CD4-positive, CD25-positive, alpha-beta regulatory T cell (primary cell): ENCODE results near the gene RAB13. TPM values are rescaled to one million over a fixed set of nuclear protein-coding genes. Genes with fewer than 3 reads are reported as not detected.
A peak's percentile ranks its signal among the peaks of the same experiment; 100 is the strongest.

Experiments
- ATAC-seq, 2 donors: fragments of 150-1000 bp; cut with Tn5 transposase; one replicate each; pipeline ENCODE4 v1.10.0; 2021; ENCODE audit warnings: low read depth in 2 of 2, moderate number of reproducible peaks in 2 of 2, moderate library complexity in 1 of 2
- DNase-seq, 3 donors: peaks; one replicate each; pipeline versions ENCODE4 v3.0.0 to v3.0.0-alpha.2; 2012 to 2022; ENCODE audit warnings: mixed read lengths in 1 of 3
- H3K27ac ChIP-seq: one replicate; pipeline ENCODE4 v1.7.0; 2013; ENCODE audit warnings: mild to moderate bottlenecking, low read length; ENCODE audit not compliant: insufficient read depth, poor library complexity, severe bottlenecking
- H3K27me3 ChIP-seq: one replicate; pipeline ENCODE4 v1.7.0; 2013; ENCODE audit warnings: low read length; ENCODE audit not compliant: control insufficient read depth, insufficient read depth
- H3K36me3 ChIP-seq: one replicate; pipeline ENCODE4 v1.7.0; 2013; ENCODE audit warnings: mild to moderate bottlenecking, low read length, moderate library complexity; ENCODE audit not compliant: control insufficient read depth, insufficient read depth
- H3K4me1 ChIP-seq: 2 replicates; pipeline ENCODE4 v1.7.0; 2013; ENCODE audit warnings: mild to moderate bottlenecking, low read length; ENCODE audit not compliant: insufficient read depth, control insufficient read depth, poor library complexity, severe bottlenecking
- H3K4me3 ChIP-seq: one replicate; pipeline ENCODE4 v1.7.0; 2013; ENCODE audit warnings: low read depth, mild to moderate bottlenecking, low read length, moderate library complexity
- H3K9me3 ChIP-seq, 2 experiments: 1 replicate in 1 of 2; 2 replicates in 1 of 2; pipeline ENCODE4 v1.7.0; 2013; ENCODE audit warnings: low read length in 2 of 2, mild to moderate bottlenecking in 1 of 2, moderate library complexity in 1 of 2; ENCODE audit not compliant: control insufficient read depth in 2 of 2
- H3K27ac Mint-ChIP-seq, 3 donors: one replicate each; pipeline ENCODE4 v1.8.0; 2020 to 2022; ENCODE audit warnings: mild to moderate bottlenecking in 3 of 3, mixed read lengths in 3 of 3, moderate library complexity in 2 of 3
- H3K27me3 Mint-ChIP-seq: one replicate; pipeline ENCODE4 v1.8.0; 2022; ENCODE audit warnings: mild to moderate bottlenecking, mixed read lengths
- H3K36me3 Mint-ChIP-seq: one replicate; pipeline ENCODE4 v1.8.0; 2020; ENCODE audit warnings: mixed read lengths
- H3K4me1 Mint-ChIP-seq, 4 donors: one replicate each; pipeline ENCODE4 v1.8.0; 2020 to 2022; ENCODE audit warnings: mixed read lengths in 4 of 4, mild to moderate bottlenecking in 1 of 4
- H3K4me3 Mint-ChIP-seq, 4 donors: one replicate each; pipeline ENCODE4 v1.8.0; 2020 to 2022; ENCODE audit warnings: mild to moderate bottlenecking in 4 of 4, mixed read lengths in 4 of 4, moderate library complexity in 3 of 4
- H3K9me3 Mint-ChIP-seq, 7 donors: one replicate each; pipeline ENCODE4 v1.8.0; 2020 to 2022; ENCODE audit warnings: mixed read lengths in 7 of 7, mild to moderate bottlenecking in 3 of 7, moderate library complexity in 2 of 7
- polyA plus RNA-seq, 4 donors: library from polyadenylated mRNA; unstranded; fragments of 300-500 nt; fragmentation: Illumina TruSeq; gene quantifications; one replicate each; pipeline ENCODE4 v1.2.3, GENCODE V29; 2021
- total RNA-seq: library from RNA; stranded (reverse); gene quantifications from one replicate; pipeline ENCODE4 v1.2.3, GENCODE V29; 2022

Gene RAB13
- total and polyA plus RNA-seq, 5 donors from 2014 or later, result 0.57 TPM; not detected in 4

DNA sequence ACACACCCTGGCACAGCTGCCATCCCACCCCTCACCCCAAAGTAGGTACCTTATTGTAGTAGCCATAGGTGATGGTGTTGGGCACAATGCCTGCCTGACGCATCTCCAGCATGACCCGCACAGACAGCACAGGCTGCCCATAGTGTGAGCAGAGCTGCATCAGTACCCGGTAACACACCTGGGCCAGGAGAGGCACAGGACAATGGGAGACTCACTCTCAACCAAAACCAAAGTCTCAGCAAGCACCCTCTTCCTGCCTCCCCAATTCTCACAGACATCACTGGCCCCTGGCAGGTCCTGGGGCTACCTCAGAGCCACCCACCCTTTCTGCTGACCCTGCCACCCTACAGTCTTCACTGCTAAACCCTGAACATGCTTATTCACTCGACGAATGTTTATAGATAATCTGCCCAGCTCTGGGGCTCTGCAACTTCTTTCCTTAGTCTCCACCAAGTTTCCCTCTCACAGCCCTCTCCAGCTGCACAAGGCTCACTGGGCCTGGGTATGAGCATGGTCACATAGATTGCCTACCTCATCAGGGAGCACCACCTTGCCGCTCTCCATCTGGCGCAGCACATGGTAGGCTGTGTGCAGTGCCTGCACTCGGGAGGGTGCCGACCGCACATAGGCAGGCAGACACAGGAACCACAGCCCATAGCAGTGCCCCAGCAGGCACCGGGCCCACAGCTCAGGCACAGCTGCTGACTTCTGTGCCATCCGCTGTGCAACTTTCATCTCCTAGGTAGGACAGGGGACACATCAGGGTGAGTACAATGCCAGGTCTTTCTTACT lies 49.9 kb downstream of the RAB13 start:
- Histone ChIP-seq H3K4me3 (no peak overlapping the region), H3K36me3 (peaks cover 87% of the 10 kb centered on the region), H3K27ac (no peak overlapping the region), H3K9me3 (no peaks in the 10 kb centered on the region), H3K4me1 (no peaks in the 10 kb centered on the region), H3K27me3 (no peaks in the 10 kb centered on the region)
- peak overlapping the region in 2 of 3 donors; percentile 55 to 56 for H3K27ac Mint-ChIP-seq
- H3K36me3 Mint-ChIP-seq, result peaks cover 59% of the 10 kb centered on the region
- DNase-seq, result no peak
- H3K4me3 Mint-ChIP-seq, result no peak overlapping the region
- ATAC-seq, result no peak
- H3K4me1 Mint-ChIP-seq, result peaks cover 0 to 17% (median 5%) of the 10 kb centered on the region in 4 donors
- no peaks in the 10 kb centered on the region for H3K27me3 Mint-ChIP-seq
- no peaks in the 10 kb centered on the region for H3K9me3 Mint-ChIP-seq

DNA sequence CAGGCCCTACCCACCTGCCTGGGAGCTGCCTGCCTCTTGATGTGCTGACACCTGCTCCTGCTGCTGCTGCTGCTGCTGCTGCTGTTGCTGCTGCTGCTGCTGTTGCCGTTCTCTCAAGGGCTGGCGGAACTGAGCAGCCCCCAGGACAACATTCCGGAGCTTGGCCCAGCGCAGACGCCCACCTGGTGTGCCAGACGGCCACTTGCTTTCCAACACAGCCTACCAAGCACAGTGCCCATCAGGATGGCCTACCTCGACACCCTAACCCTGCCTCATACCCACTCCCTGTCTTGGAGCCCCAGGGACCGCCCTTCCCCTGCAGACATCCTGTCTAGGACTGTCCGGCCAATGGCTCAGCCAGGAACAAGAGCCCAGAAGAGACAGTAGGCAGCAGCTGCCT lies 51.4 kb downstream of the RAB13 start:
- Mint-ChIP-seq H3K4me3 (no peak overlapping the region), H3K4me1 (peaks cover 0 to 7% (median 5%) of the 10 kb centered on the region in 4 donors), H3K27me3 (no peaks in the 10 kb centered on the region), H3K27ac (peak overlapping the region in 1 of 3 donors; percentile 78), H3K36me3 (peaks cover 51% of the 10 kb centered on the region), H3K9me3 (no peaks in the 10 kb centered on the region)
- Histone ChIP-seq H3K4me1 (no peaks in the 10 kb centered on the region), H3K27ac (peak overlapping the region; percentile 5), H3K9me3 (no peaks in the 10 kb centered on the region), H3K36me3 (peaks cover 87% of the 10 kb centered on the region), H3K4me3 (no peak overlapping the region), H3K27me3 (no peaks in the 10 kb centered on the region)
- ATAC-seq (no peak), DNase-seq (no peak)

DNA sequence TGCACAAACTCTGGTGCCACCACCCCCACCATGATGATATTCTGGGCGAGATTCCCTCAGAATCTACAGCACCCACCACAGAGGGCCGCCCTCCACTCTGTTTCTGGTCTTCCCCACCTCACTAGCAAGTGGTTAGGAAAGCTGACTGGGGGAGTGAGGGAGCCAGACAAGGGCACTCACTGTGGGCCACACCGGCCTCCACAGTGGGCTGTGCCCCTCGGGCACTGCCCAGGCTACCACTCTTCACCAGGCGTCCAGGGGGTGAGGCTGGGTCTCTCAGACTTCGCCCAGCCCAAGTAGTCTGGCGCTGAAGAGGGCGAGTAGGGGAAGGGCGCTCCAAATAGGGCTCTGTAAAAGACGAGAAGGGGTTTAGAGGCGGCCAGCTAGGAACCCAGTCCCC lies 52.2 kb downstream of the RAB13 start:
- peaks cover 0 to 6% (median 4%) of the 10 kb centered on the region in 4 donors for H3K4me1 Mint-ChIP-seq
- no peak overlapping the region for H3K27ac Mint-ChIP-seq
- ATAC-seq (no peak), DNase-seq (no peak)
- no peaks in the 10 kb centered on the region for H3K4me1 ChIP-seq
- H3K4me3 Mint-ChIP-seq, result no peak overlapping the region
- no peaks in the 10 kb centered on the region for H3K9me3 ChIP-seq
- no peaks in the 10 kb centered on the region for H3K9me3 Mint-ChIP-seq
- H3K36me3 Mint-ChIP-seq, result peaks cover 43% of the 10 kb centered on the region
- peaks cover 79% of the 10 kb centered on the region for H3K36me3 ChIP-seq
- no peak overlapping the region for H3K27ac ChIP-seq
- H3K27me3 ChIP-seq, result no peaks in the 10 kb centered on the region
- H3K27me3 Mint-ChIP-seq, result no peaks in the 10 kb centered on the region
- no peak overlapping the region for H3K4me3 ChIP-seq

DNA sequence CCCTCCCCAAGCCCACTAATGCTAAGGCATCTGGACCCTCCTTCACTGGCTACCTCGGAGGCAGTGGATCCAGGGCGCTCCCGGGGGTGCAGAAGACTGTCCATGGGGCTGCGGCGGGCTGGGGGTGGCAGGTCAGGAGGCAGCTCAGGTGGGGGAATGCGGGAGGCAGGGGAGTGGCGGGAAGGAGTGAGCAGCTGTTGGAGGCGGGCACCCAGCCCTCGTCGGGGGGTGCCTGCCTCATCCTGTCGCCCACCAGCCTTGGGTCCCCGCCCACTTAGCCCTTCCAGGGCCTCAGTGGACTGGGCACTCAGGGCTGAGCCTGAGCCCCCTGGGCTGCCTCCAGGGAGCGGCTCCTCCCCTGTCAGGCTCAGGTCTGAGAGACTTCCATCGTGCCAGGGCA lies 52.7 kb downstream of the RAB13 start:
- H3K27me3 ChIP-seq, result no peaks in the 10 kb centered on the region
- Mint-ChIP-seq H3K27ac (no peak overlapping the region), H3K9me3 (no peaks in the 10 kb centered on the region), H3K4me1 (peaks cover 0 to 6% (median 4%) of the 10 kb centered on the region in 4 donors), H3K27me3 (no peaks in the 10 kb centered on the region), H3K36me3 (peaks cover 39% of the 10 kb centered on the region), H3K4me3 (no peak overlapping the region)
- no peaks in the 10 kb centered on the region for H3K4me1 ChIP-seq
- H3K4me3 ChIP-seq, result no peak overlapping the region
- DNase-seq (no peak), ATAC-seq (no peak)
- no peak overlapping the region for H3K27ac ChIP-seq
- H3K9me3 ChIP-seq, result no peaks in the 10 kb centered on the region
- peaks cover 75% of the 10 kb centered on the region for H3K36me3 ChIP-seq

DNA sequence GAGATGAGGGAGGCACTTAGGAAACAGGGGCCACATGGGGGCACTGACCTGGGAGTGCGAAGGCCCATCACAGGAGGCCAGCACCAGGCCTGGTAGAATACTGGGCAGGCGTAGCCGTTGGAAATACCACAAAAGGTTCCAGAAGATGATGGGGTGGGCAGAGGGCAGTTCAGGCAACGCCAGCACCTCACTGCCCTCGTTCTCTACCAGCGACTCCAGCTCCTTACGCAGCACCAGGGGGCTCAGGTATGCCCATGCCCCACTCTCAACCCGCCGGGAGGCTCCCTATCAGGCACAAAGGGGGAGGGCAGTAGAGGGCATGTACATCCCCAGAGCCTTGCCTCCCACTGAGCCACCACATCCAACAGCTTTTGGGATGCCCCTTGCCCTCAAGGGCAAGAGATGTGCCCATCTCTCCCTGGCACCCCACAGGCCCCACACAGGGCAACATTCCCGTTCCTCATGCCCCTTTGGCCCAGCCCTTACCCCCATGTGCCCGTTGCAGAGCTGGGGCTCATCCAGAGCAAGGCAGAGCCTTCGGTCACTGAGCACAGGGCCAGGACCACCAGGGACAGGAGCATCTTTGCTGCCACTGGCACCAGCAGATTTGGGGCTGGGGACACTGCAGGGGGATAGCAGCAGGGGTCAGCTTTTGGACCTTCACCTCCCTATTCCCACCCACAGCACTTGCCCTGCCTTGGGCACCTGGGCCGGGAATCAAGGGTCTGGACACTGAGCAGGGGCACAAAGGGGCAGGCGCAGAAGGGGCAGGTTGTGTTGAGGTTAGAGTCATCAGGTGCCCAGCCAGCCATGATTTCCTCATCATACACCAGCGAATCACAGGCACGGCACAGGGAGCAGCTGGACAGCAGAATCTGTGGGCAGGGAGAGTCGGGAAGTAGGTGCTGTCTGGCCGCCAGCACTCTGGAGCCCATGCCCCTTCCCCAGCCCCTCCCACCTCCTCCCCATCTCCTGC lies 53.7 kb downstream of the RAB13 start:
- no peak for ATAC-seq
- Mint-ChIP-seq H3K4me3 (no peak overlapping the region), H3K36me3 (peaks cover 36% of the 10 kb centered on the region), H3K27me3 (no peaks in the 10 kb centered on the region), H3K27ac (no peak overlapping the region), H3K9me3 (no peaks in the 10 kb centered on the region), H3K4me1 (peaks cover 0 to 10% (median 6%) of the 10 kb centered on the region in 4 donors)
- Histone ChIP-seq H3K4me1 (no peaks in the 10 kb centered on the region), H3K9me3 (no peaks in the 10 kb centered on the region), H3K4me3 (no peak overlapping the region), H3K36me3 (peaks cover 70% of the 10 kb centered on the region), H3K27ac (no peak overlapping the region), H3K27me3 (no peaks in the 10 kb centered on the region)
- DNase-seq, result no peak

Other genes starting within 250 kb of the RAB13 start
- gene SLC27A3, start 210.9 kb downstream of the RAB13 start, total RNA-seq, result 8.3 TPM
- gene SLC27A3, start 210.9 kb downstream of the RAB13 start, polyA plus RNA-seq, result 1 to 10 TPM; 5.4 to 8.3 (median 5.9) TPM
- gene GATAD2B, start 63.4 kb downstream of the RAB13 start, total RNA-seq, result 81.5 TPM
- gene GATAD2B, start 63.4 kb downstream of the RAB13 start, polyA plus RNA-seq, result 1 to 10 TPM; 2.9 to 4.5 (median 3.3) TPM
- 133 TPM for gene DENND4B, start 39.6 kb downstream of the RAB13 start, total RNA-seq
- gene DENND4B, start 39.6 kb downstream of the RAB13 start, polyA plus RNA-seq, result 10 to 100 TPM; 11.2 to 21.2 (median 13.6) TPM
- gene CRTC2, start 27.7 kb downstream of the RAB13 start, total RNA-seq, result 145 TPM
- gene CRTC2, start 27.7 kb downstream of the RAB13 start, polyA plus RNA-seq, result 10 to 100 TPM; 13.6 to 32.6 (median 26.0) TPM
- 15.8 TPM for gene SLC39A1, start 22.8 kb downstream of the RAB13 start, total RNA-seq
- 10 to 100 TPM; 30.4 to 42.1 (median 35.8) TPM for gene SLC39A1, start 22.8 kb downstream of the RAB13 start, polyA plus RNA-seq
- 2.5 TPM for gene CREB3L4, start 18.4 kb downstream of the RAB13 start, total RNA-seq
- 1 to 10 TPM in 3 of 4 donors, under 1 TPM in 1; 0.90 to 5.4 (median 3.3) TPM for gene CREB3L4, start 18.4 kb downstream of the RAB13 start, polyA plus RNA-seq
- gene JTB, start 8.7 kb downstream of the RAB13 start, total RNA-seq, result 93.8 TPM
- gene JTB, start 8.7 kb downstream of the RAB13 start, polyA plus RNA-seq, result 100 to 1,000 TPM; 334 to 378 (median 356) TPM
- 4,265 TPM for gene RPS27, start 4.4 kb upstream of the RAB13 start, total RNA-seq
- gene RPS27, start 4.4 kb upstream of the RAB13 start, polyA plus RNA-seq, result over 10,000 TPM; 16,500 to 24,850 (median 17,978) TPM
- gene NUP210L, start 168.7 kb upstream of the RAB13 start, total RNA-seq, result 0.10 TPM
- gene NUP210L, start 168.7 kb upstream of the RAB13 start, polyA plus RNA-seq, result under 1 TPM in 2 of 4 donors, not detected in 2; 0.02 to 0.17 TPM
- gene TPM3, start 205.8 kb upstream of the RAB13 start, total RNA-seq, result 412 TPM
- gene TPM3, start 205.8 kb upstream of the RAB13 start, polyA plus RNA-seq, result 1,000 to 10,000 TPM in 1 of 4 donors, 100 to 1,000 TPM in 3; 780 to 1,027 (median 844) TPM
- gene CFAP141, start 220.0 kb upstream of the RAB13 start, total RNA-seq, result not detected
- gene CFAP141, start 220.0 kb upstream of the RAB13 start, polyA plus RNA-seq, result not detected
- 194 TPM for gene UBAP2L, start 234.6 kb upstream of the RAB13 start, total RNA-seq
- 10 to 100 TPM; 40.8 to 53.0 (median 46.0) TPM for gene UBAP2L, start 234.6 kb upstream of the RAB13 start, polyA plus RNA-seq